HG03175 (cell line): ENCODE measurements around the gene WFDC10B.
"Not testable (repeated sequence)": the region's sequence is repeated elsewhere in the genome, so short reads cannot be mapped to it uniquely, and the experiment has no call there.

Source experiments
- ATAC-seq: cut with Tn5 transposase; IDR thresholded peaks from one replicate; pipeline ENCODE4 v1.9.1; 2021; ENCODE audit warnings: mild to moderate bottlenecking, moderate library complexity; ENCODE audit not compliant: unreplicated experiment

WFDC10B gene

DNA sequence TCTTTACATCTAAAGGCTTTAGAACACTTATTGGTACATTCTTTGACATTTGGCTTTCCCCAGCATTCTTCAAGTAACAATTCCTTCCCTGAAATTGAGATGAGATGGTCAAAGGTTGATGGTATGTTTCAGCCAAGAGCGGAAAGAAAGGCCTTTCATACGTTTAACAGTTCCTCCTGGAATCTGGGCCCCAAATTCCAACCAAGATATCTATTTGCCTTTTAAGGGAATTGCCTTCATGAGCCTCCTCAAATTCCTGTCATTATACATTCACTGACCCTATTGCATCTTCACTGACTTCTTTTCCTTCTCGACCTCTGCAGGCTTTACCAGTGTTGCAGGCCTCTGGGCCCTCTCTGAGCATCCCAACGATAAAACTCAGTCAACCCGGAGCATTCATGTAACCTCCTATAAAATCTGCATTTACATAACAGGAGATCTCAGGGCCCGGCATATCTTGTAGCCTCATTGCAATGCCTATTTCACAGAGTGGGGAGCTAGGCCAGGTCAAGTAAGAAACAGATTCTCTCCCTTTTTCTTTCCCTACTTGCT, 55.4 kb downstream of the WFDC10B start:
- ATAC-seq: no peak

DNA sequence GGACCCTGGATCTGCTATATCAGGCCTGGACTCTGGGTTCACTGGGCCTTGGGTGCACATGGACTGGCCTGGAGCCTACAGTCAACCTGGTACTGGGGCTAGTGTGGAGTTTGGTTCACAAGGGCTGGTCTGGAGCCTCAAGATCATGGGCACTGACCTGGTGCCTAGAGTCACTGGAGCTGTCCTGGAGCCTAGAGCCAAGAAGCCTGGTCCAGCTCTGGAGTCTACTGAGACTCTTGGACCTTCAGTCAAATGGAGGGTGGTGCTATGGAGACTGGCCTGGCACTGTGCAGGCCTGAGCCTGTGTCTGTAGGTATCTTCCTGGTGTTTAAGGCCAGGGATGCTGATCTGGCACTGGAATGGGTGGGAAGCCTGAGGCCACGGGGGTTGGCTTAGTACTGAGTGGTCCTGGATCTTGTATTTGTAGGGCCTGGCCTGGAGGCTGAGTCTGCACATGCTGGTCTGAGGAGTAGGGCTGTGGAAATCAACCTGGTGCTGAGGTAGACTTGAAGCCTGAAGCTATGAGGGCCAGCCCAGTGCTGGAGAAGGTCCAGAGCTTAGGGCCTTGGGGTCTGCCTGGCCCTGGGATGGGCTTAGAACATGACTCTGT, 57.3 kb downstream of the WFDC10B start:
- ATAC-seq: no peak

DNA sequence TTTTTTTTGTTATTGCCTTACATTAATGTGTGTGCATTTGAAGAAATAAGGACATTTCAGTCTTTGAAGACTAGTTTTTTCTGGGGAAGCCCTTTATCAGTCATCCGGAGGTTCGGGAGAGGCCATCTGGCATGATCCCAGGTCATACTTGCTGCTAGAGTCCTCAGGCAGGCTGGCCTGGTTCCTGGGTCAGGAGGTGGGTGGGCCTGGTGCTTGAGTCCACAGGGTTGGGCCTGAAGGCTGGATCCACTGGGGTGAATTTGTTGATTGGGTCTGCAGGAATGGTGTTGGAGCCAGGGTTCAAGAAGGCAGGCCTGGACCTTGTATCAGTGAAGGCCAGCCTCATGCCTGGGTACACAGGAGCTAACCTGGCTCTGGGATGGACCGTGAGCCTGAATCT, 57.9 kb downstream of the WFDC10B start:
- ATAC-seq: no peak

DNA sequence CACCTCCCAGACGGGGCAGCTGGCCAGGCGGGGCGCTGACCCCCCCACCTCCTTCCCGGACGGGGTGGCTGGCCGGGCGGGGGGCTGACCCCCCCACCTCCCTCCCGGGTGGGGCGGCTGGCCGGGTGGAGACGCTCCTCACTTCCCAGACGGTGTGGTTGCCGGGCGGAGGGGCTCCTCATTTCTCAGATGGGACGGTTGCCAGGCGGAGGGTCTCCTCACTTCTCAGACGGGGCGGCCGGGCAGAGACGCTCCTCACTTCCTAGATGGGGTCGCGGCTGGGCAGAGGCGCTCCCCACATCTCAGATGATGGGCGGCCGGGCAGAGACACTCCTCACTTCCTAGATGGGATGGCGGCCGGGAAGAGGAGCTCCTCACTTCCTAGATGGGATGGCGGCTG, 59.0 kb downstream of the WFDC10B start:
- ATAC-seq: not testable (repeated sequence)

DNA sequence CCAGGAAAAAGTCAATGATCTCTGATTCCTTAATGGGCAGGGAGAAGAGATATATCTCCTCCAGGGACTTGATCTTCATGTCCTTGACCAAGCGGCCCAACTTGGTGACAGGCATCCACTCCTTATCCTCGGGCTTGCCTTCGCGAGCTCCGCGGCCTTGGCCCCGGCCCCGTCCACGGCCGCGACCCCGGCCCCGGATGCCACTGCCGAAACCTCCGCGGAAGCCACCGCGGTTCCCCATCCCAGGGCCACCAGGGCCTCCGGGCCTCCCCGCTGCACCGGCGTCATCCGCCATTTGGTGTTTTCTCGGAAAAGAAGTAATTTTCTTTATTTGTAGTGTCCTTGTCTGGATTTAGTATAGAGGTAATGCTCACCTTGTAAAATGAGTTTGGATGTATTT, 63.7 kb downstream of the WFDC10B start:
- not testable (repeated sequence) for ATAC-seq

DNA sequence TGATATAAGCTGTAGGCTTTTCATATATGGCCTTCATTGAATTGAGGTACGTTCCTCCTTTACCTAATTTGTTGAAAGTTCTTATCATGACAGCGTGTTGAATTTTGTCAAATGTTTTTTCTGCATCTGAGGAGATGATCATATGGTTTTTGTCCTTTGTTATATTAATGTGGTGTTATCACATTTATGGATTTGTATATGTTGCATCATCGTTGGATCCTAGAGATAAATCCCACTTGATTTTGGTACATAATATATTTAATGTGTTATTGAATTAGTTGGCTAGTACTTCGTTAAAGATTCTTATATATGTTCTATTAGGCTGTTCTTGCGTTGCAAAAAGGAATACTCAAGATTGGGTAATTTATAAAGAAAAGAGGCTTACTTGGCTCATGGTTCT, 65.1 kb downstream of the WFDC10B start:
- no peak for ATAC-seq

DNA sequence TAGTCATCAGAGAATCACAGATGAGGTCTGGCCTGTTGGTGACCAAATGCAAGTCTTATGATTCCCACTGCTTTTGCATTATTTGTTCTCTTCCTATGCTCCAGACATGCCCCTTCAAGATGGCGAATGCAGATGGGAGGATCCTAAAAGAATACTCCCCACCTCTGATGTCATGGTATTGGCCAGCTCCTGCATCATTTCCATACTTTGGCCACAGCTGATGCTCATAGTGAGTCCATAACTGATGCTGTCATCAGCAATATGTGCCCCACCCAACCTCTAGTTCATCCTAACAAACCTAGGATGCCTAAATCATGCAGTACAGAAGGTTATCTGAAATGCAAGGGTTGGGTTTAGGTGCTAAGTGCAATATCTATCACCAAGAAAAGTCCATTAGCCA, 68.3 kb downstream of the WFDC10B start:
- no peak for ATAC-seq
